Osteocyte (in vitro differentiated cells): ENCODE measurements around the gene VPS37C. TPM values are rescaled to one million over a fixed set of nuclear protein-coding genes. Genes with fewer than 3 reads are reported as not detected.
"Not testable (repeated sequence)": the region's sequence is repeated elsewhere in the genome, so short reads cannot be mapped to it uniquely, and the experiment has no call there.

ENCODE experiments used
- DNase-seq: peaks from one replicate; pipeline ENCODE4 v3.0.0; 2021; ENCODE audit warnings: mixed read lengths; ENCODE audit not compliant: unreplicated experiment; ENCODE audit errors: extremely low spot score
- H3K27ac Mint-ChIP-seq: one replicate; pipeline ENCODE4 v1.8.0; 2021; ENCODE audit warnings: mild to moderate bottlenecking, mixed read lengths; ENCODE audit not compliant: unreplicated experiment
- H3K27me3 Mint-ChIP-seq: one replicate; pipeline ENCODE4 v1.8.0; 2021; ENCODE audit warnings: mixed read lengths; ENCODE audit not compliant: unreplicated experiment
- H3K36me3 Mint-ChIP-seq: one replicate; pipeline ENCODE4 v1.8.0; 2021; ENCODE audit warnings: mixed read lengths; ENCODE audit not compliant: unreplicated experiment
- H3K4me1 Mint-ChIP-seq: one replicate; pipeline ENCODE4 v1.8.0; 2021; ENCODE audit warnings: mixed read lengths; ENCODE audit not compliant: unreplicated experiment
- H3K4me3 Mint-ChIP-seq: one replicate; pipeline ENCODE4 v1.8.0; 2021; ENCODE audit warnings: mild to moderate bottlenecking, moderate library complexity, mixed read lengths; ENCODE audit not compliant: unreplicated experiment
- H3K9me3 Mint-ChIP-seq: one replicate; pipeline ENCODE4 v1.8.0; 2021; ENCODE audit warnings: mixed read lengths; ENCODE audit not compliant: unreplicated experiment
- CTCF ChIP-seq: fragments of 200-600 bp; sonication (generic); IDR thresholded peaks from 2 replicates; pipeline ENCODE4 v1.5.0; 2021; ENCODE audit warnings: antibody characterized with exemption, mild to moderate bottlenecking, moderate library complexity
- total RNA-seq: library from RNA; stranded (reverse); gene quantifications from 2 replicates; pipeline ENCODE4 v1.2.1, GENCODE V29; 2021

VPS37C gene
- total RNA-seq, 1 donor from 2014 or later: 21.2 TPM

- no peak for TF ChIP-seq CTCF
- Mint-ChIP-seq H3K27me3 (peaks cover 25% of the 10 kb centered on the region), H3K27ac (no peak overlapping the region), H3K4me3 (no peak overlapping the region), H3K4me1 (no peaks in the 10 kb centered on the region), H3K36me3 (no peaks in the 10 kb centered on the region), H3K9me3 (no peaks in the 10 kb centered on the region)
- DNase-seq: no peak
These were observed 20.3 kb upstream of the VPS37C start for GRCh38 chr11:61181489-61181888.

DNA sequence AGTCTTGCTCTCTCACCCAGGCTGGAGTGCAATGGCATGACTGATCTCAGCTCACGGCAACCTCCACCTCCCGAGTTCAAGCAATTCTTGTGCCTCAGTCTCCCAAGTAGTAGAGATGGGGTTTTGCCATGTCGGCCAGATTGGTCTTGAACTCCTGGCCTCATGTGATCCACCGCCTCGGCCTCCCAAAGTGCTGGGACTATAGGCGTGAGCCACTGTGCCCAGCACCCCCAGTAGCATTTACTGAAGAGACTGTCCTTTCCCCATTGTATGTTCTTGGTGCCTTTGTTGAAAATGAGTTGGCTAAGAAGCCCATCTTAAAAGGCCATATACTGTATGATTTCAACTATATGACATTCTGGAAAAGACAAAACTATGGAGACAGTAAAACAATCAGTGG is 19.0 kb upstream of the VPS37C start:
- peaks cover 38% of the 10 kb centered on the region for H3K27me3 Mint-ChIP-seq
- not testable (repeated sequence) for H3K4me3 Mint-ChIP-seq

GRCh38 chr11:61176446-61176845 is 15.2 kb upstream of the VPS37C start:
- H3K27me3 Mint-ChIP-seq: peaks cover 70% of the 10 kb centered on the region

More for the DNA sequence above, 19.0 kb upstream of the VPS37C start:
- not testable (repeated sequence) for DNase-seq, H3K27ac Mint-ChIP-seq, H3K4me1 Mint-ChIP-seq, H3K36me3 Mint-ChIP-seq, H3K9me3 Mint-ChIP-seq

DNA sequence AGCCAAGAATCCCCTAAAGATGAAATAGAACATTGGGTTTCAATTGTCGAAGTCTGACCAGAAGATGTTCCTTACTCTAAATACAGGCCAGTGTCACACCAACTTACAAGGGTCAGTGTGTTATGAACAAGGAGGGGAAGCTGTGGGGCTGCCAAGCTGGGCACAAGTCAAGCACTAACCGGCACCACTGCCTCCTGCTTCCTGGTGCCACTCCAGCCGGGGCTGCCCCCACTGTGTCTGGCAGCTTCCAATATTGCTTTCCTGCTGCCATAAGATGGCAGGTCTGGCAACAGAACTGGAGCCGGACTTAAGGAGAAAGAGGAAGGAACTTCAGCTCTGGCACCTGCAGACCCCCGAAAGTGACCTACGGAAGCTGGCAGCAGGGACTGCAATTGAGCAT is 13.7 kb upstream of the VPS37C start:
- no peak overlapping the region for H3K27ac Mint-ChIP-seq
- DNase-seq: no peak
- H3K36me3 Mint-ChIP-seq: no peaks in the 10 kb centered on the region
- no peaks in the 10 kb centered on the region for H3K4me1 Mint-ChIP-seq
- no peaks in the 10 kb centered on the region for H3K9me3 Mint-ChIP-seq
- no peak overlapping the region for H3K4me3 Mint-ChIP-seq
- no peak for TF ChIP-seq CTCF
- peaks cover 61% of the 10 kb centered on the region for H3K27me3 Mint-ChIP-seq

More at GRCh38 chr11:61176446-61176845, 15.2 kb upstream of the VPS37C start:
- TF ChIP-seq CTCF: no peak
- Mint-ChIP-seq H3K4me1 (no peaks in the 10 kb centered on the region), H3K27ac (no peak overlapping the region), H3K36me3 (no peaks in the 10 kb centered on the region), H3K9me3 (no peaks in the 10 kb centered on the region), H3K4me3 (no peak overlapping the region)
- no peak for DNase-seq

DNA sequence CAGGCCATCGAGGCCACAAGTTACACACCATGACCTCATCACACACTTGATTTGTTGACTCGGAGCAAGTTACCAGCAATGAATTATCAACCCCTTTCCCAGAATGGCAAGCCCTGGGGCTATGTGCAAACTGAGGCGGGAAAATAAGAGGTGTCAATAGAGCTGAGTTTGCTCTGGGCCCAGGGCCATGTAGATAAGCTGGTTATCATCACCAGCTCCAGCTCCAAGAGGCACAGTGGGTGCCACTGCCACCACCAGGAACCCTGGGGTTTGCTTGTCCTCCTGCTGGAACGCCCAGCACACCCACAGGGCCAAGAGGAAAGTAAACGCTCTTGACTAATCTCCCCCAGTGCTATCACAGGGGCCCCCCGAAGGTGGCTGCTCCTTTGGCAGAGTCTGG is 13.0 kb upstream of the VPS37C start:
- no peak overlapping the region for H3K27ac Mint-ChIP-seq
- H3K4me1 Mint-ChIP-seq: no peaks in the 10 kb centered on the region
- no peak overlapping the region for H3K4me3 Mint-ChIP-seq
- no peaks in the 10 kb centered on the region for H3K36me3 Mint-ChIP-seq
- peaks cover 61% of the 10 kb centered on the region for H3K27me3 Mint-ChIP-seq
- DNase-seq: no peak
- TF ChIP-seq CTCF: no peak
- H3K9me3 Mint-ChIP-seq: no peaks in the 10 kb centered on the region

DNA sequence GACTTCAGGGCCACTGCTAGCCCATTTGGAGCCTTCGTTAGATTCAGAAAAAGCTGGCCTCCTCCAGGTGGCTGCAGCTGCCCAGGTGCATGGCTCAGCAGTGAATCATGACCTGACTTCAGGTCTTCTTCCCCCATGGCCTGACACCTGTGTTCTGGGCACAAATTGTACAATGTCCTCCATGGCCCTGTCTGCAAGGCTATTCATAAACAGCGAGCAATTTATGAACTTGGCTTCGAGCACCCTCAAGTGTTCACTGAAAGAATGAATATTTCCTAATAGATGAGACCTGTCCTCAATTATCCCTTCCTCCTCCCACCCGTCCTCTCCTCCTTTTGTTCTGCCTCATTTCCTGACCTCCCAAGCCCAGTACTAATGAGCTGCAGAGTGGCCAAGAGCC is 12.2 kb upstream of the VPS37C start:
- no peak overlapping the region for H3K27ac Mint-ChIP-seq
- no peak for DNase-seq
- no peak overlapping the region for H3K4me3 Mint-ChIP-seq
- H3K27me3 Mint-ChIP-seq: peaks cover 59% of the 10 kb centered on the region
- TF ChIP-seq CTCF: peak; percentile 9
- H3K4me1 Mint-ChIP-seq: no peaks in the 10 kb centered on the region
- H3K36me3 Mint-ChIP-seq: no peaks in the 10 kb centered on the region
- no peaks in the 10 kb centered on the region for H3K9me3 Mint-ChIP-seq
